IPS DF 6.9 (cell line): ENCODE results near the gene LDLRAD3.
"Not testable (repeated sequence)": the region's sequence is repeated elsewhere in the genome, so short reads cannot be mapped to it uniquely, and the experiment has no call there.

Experiments
- DNase-seq: peaks from one replicate; pipeline ENCODE4 v3.0.0-alpha.2; 2013; ENCODE audit warnings: low read depth, low spot score
- H3K27ac ChIP-seq: one replicate; pipeline ENCODE4 v1.5.1; 2013; ENCODE audit warnings: low read length, control low read depth
- H3K27me3 ChIP-seq: 2 replicates; pipeline ENCODE4 v1.6.1; 2013; ENCODE audit warnings: mild to moderate bottlenecking, low read length; ENCODE audit not compliant: control insufficient read depth, insufficient read depth
- H3K36me3 ChIP-seq: 2 replicates; pipeline ENCODE4 v1.6.1; 2013; ENCODE audit warnings: low read length; ENCODE audit not compliant: control insufficient read depth, insufficient read depth
- H3K4me1 ChIP-seq: 2 replicates; pipeline ENCODE4 v1.6.1; 2013; ENCODE audit warnings: low read length; ENCODE audit not compliant: control insufficient read depth, insufficient read depth
- H3K4me3 ChIP-seq: 2 replicates; pipeline ENCODE4 v1.5.1; 2013; ENCODE audit warnings: mild to moderate bottlenecking, low read length
- H3K9me3 ChIP-seq: 2 replicates; pipeline ENCODE4 v1.6.1; 2013; ENCODE audit warnings: low read length, inconsistent platforms; ENCODE audit not compliant: control insufficient read depth, insufficient read depth
- WGBS: extraction: QIAGEN DNeasy Blood & Tissue Kit; methylation state at CpG from one replicate; pipeline ENCODE4 v1.1.7; 2013; ENCODE audit warnings: mixed read lengths, missing lambda C conversion rate; ENCODE audit not compliant: insufficient read length, insufficient coverage; 5-methylcytosine and 5-hydroxymethylcytosine counted together

Gene LDLRAD3

DNA sequence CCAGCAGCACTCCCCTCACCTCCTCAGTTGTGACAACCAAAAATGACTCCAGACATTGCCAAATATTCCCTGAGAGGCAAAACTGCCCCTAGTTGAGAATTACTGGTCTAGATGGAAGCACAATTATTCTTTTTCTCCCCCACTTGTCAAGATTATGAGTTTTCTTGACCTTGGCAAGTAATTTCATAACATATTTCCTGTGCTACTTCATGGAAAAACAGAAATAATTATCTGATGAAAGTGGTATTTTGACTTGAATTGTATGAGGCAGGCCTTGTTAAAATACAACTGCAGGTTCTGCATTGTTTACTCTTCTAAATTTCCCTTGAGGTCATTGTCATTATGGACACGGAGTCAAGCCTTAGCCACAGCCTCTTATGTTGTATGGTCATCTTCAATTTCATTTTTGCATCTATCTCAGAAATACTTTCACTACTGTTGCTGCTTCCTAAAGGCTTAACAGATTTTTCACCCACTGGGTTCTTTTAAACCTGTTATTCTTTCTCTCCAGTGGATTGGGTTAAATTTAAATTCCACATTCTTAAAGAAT is 32.2 kb upstream of the LDLRAD3 start:
- Histone ChIP-seq H3K4me3 (no peak overlapping the region), H3K36me3 (no peaks in the 10 kb centered on the region), H3K4me1 (no peaks in the 10 kb centered on the region), H3K27me3 (no peaks in the 10 kb centered on the region), H3K9me3 (no peaks in the 10 kb centered on the region), H3K27ac (no peak overlapping the region)
- whole genome bisulfite sequencing = no CpG with 5 or more reads among the region's 1 CpG
- DNase-seq = no peak

DNA sequence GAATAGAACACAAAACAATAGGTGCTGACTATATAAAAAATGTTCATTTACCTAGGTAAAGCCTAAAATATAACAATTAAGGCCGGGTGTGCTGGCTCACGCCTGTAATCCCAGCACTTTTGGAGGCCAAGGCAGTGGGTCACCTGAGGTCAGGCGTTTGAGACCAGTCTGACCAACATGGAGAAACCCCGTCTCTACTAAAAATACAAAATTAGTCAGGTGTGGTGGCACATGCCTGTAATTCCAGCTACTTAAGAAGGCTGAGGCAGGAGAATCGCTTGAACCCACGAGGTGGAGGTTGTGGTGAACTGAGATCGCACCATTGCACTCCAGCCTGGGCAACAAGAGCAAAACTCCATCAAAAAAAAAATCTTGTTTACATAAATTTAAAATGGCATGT is 31.4 kb upstream of the LDLRAD3 start:
- H3K27ac ChIP-seq, DNase-seq, H3K36me3 ChIP-seq, H3K4me1 ChIP-seq, H3K4me3 ChIP-seq, H3K9me3 ChIP-seq, H3K27me3 ChIP-seq: not testable (repeated sequence)
- WGBS = no CpG with 5 or more reads among the region's 7 CpGs

DNA sequence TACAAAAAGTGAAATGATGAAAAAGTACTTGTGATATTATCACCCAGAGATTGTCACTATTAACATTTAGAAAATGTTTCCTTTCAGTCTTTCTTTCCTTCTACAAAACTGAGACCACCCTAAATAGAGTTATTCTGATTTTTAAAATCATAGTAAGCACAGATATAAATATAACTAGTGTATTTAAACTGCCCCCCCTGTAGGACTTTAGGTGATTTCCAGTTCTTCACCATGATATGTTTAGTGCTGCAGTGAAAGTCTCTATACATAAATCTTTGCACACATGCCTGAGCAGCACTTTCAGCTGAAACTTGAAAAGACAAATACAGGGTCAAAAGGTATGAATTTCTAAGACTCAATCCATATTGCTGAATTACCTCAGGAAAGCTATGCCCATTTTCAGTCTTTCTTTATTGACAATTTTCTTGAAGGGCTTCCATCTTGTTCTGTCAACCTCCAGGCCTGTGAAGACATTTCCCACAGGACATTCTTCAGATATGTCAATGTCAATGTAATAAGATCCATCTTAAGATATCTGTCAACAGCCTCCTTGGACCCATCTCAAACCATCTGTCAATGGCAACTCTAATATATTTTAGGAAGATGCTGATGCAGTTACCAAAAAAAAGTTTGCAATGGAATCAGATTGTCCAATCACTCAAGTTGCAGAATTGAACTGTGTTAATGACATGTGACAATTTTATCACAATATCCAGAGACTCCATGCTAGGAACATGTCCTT is 30.8 kb upstream of the LDLRAD3 start:
- Histone ChIP-seq H3K27me3 (no peaks in the 10 kb centered on the region), H3K9me3 (no peaks in the 10 kb centered on the region), H3K4me1 (peaks cover 1% of the 10 kb centered on the region; the same call in 1 of the 2 replicates), H3K4me3 (no peak overlapping the region), H3K36me3 (no peaks in the 10 kb centered on the region), H3K27ac (no peak overlapping the region)
- no peak for DNase-seq

DNA sequence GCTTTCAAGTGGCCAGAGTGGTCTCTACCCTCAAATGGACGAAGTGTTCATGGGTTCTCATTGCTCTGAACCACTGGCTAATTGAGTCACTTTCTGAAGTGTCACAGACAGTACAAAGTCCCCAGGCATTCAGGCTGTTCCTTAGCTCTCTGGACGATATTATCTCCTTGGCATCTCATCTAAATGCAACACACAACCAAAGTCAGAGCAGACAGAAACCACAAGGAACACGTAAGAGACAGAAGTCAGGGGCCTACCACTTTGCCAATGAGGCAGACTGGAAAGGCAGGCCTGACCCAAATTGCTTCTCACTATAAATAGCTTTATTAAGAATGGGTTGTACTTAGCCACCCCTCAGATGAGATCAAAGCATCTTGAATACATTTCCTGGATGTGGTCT is 29.0 kb upstream of the LDLRAD3 start:
- H3K9me3 ChIP-seq = no peaks in the 10 kb centered on the region
- H3K27me3 ChIP-seq = no peaks in the 10 kb centered on the region

GRCh38 chr11:35916270-35916669 is 27.6 kb upstream of the LDLRAD3 start:
- Histone ChIP-seq H3K27me3 (no peaks in the 10 kb centered on the region), H3K4me3 (no peak overlapping the region), H3K4me1 (peaks cover 1% of the 10 kb centered on the region; the same call in 1 of the 2 replicates), H3K9me3 (no peaks in the 10 kb centered on the region), H3K36me3 (no peaks in the 10 kb centered on the region), H3K27ac (no peak overlapping the region)
- no CpG with 5 or more reads among the region's 1 CpG for WGBS
- no peak for DNase-seq

More for the DNA sequence above, 29.0 kb upstream of the LDLRAD3 start:
- Histone ChIP-seq H3K27ac (no peak overlapping the region), H3K4me3 (no peak overlapping the region), H3K36me3 (no peaks in the 10 kb centered on the region), H3K4me1 (peaks cover 1% of the 10 kb centered on the region; the same call in 1 of the 2 replicates)
- no CpG with 5 or more reads among the region's 3 CpGs for WGBS
- no peak for DNase-seq

DNA sequence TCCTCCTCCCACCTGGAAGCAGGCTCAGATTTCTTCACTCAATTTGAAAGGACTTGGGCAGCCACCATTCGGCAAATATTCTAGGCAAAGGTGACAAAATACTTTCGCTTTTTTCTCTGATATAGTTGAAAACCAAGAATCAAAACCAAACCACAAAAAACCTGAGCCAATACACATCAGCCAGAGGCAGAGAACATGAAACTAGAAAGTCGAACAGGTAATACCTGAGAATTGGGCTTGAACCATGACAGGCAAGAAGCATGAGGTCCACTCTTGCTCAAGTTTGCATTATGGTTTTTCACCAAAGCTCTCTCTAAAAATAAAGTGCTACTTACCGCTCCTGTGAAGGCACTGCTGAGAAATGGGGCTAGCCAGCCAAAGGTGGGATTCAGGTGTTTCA is 26.2 kb upstream of the LDLRAD3 start:
- H3K27ac ChIP-seq = no peak overlapping the region
- H3K4me3 ChIP-seq = no peak overlapping the region
- H3K36me3 ChIP-seq = no peaks in the 10 kb centered on the region
- WGBS = no CpG with 5 or more reads among the region's 4 CpGs
- peaks cover 1% of the 10 kb centered on the region; the same call in 1 of the 2 replicates for H3K4me1 ChIP-seq
- no peak for DNase-seq
- H3K9me3 ChIP-seq = no peaks in the 10 kb centered on the region
- H3K27me3 ChIP-seq = no peaks in the 10 kb centered on the region

DNA sequence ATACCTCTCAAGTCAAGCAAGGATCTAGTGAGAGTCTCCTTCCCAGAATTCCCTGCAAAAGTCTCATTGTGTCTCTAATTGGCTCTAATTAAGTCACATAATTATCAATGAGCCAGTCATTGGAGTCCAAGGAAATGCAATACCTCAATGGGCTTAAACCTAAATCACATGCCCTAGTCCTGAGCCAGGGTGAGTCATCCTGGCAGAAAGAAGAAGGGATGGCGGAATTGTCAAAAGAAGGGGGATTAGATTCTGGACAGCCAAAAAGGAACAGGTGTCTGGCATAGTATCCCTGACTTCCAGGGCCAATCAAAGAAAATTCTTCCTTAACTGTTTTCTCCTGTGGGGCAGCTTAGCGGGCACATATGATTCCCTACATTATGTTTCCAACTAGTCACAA is 25.1 kb upstream of the LDLRAD3 start:
- DNase-seq = no peak
- Histone ChIP-seq H3K27me3 (no peaks in the 10 kb centered on the region), H3K4me3 (no peak overlapping the region), H3K4me1 (peaks cover 1% of the 10 kb centered on the region; the same call in 1 of the 2 replicates), H3K9me3 (no peaks in the 10 kb centered on the region), H3K27ac (no peak overlapping the region), H3K36me3 (no peaks in the 10 kb centered on the region)
- WGBS = no CpG with 5 or more reads among the region's 2 CpGs

DNA sequence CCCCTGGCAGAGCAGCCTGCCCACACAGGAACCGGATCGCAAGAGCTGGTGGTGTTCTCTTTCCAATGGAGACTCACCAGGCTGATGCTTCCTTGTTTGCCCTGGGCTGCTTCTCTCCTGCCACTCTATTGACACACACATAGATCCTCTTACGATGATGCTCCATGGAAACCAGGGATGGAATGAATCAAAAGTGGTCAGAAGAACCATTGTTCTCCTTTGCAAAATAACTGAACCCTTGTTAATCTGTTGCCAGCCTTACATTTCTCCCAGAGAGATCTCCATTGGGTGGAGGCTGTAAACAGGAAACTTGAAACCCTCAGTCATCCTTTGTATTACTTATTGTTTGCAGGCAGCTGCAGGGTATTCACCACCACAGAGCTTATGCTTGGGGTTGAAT is 24.6 kb upstream of the LDLRAD3 start:
- Histone ChIP-seq H3K9me3 (no peaks in the 10 kb centered on the region), H3K27me3 (no peaks in the 10 kb centered on the region), H3K36me3 (no peaks in the 10 kb centered on the region), H3K4me3 (no peak overlapping the region), H3K27ac (no peak overlapping the region), H3K4me1 (peaks cover 1% of the 10 kb centered on the region; the same call in 1 of the 2 replicates)
- no CpG with 5 or more reads among the region's 3 CpGs for WGBS
- no peak for DNase-seq

GRCh38 chr11:35923452-35923851 is 20.4 kb upstream of the LDLRAD3 start:
- Histone ChIP-seq H3K27ac (no peak overlapping the region), H3K9me3 (no peaks in the 10 kb centered on the region), H3K4me1 (no peaks in the 10 kb centered on the region), H3K4me3 (no peak overlapping the region), H3K27me3 (no peaks in the 10 kb centered on the region), H3K36me3 (no peaks in the 10 kb centered on the region)
- no CpG with 5 or more reads among the region's 4 CpGs for WGBS
- DNase-seq = no peak

GRCh38 chr11:35924811-35925210 is 19.1 kb upstream of the LDLRAD3 start:
- no peaks in the 10 kb centered on the region for H3K36me3 ChIP-seq
- no peaks in the 10 kb centered on the region for H3K9me3 ChIP-seq
- no peak for DNase-seq
- WGBS = no CpG with 5 or more reads among the region's 1 CpG
- H3K27ac ChIP-seq = no peak overlapping the region
- H3K4me1 ChIP-seq = no peaks in the 10 kb centered on the region
- H3K27me3 ChIP-seq = no peaks in the 10 kb centered on the region
- H3K4me3 ChIP-seq = no peak overlapping the region

- no peaks in the 10 kb centered on the region for H3K27me3 ChIP-seq
- no peaks in the 10 kb centered on the region for H3K9me3 ChIP-seq
- H3K4me3 ChIP-seq = no peak overlapping the region
- H3K27ac ChIP-seq = no peak overlapping the region
- no peaks in the 10 kb centered on the region for H3K36me3 ChIP-seq
- no peak for DNase-seq
- H3K4me1 ChIP-seq = no peaks in the 10 kb centered on the region
- no CpG with 5 or more reads among the region's 11 CpGs for WGBS
Measured at GRCh38 chr11:35927104-35927503, 16.8 kb upstream of the LDLRAD3 start.
